GM12865 (cell line): ENCODE measurements around the gene SPAAR.

Source experiments
- DNase-seq: peaks from one replicate; pipeline ENCODE4 v3.0.0; 2010; ENCODE audit warnings: low read depth
- H3K4me3 ChIP-seq: 2 replicates; pipeline ENCODE4 v1.5.1; 2011; ENCODE audit warnings: mild to moderate bottlenecking, low read depth, low read length, control low read depth
- TF ChIP-seq, protein P1 (sequence below): IDR thresholded peaks from 2 replicates; pipeline ENCODE4 v1.5.1; 2011; ENCODE audit warnings: low read length, control low read depth, low read depth, inconsistent platforms; ENCODE audit not compliant: insufficient read depth; ENCODE audit errors: missing control alignments

Gene SPAAR

GRCh38 chr9:35899021-35899420 is 10.3 kb upstream of the SPAAR start:
- no peak for DNase-seq
- H3K4me3 ChIP-seq, result no peak overlapping the region
- TF ChIP-seq, protein P1, sequence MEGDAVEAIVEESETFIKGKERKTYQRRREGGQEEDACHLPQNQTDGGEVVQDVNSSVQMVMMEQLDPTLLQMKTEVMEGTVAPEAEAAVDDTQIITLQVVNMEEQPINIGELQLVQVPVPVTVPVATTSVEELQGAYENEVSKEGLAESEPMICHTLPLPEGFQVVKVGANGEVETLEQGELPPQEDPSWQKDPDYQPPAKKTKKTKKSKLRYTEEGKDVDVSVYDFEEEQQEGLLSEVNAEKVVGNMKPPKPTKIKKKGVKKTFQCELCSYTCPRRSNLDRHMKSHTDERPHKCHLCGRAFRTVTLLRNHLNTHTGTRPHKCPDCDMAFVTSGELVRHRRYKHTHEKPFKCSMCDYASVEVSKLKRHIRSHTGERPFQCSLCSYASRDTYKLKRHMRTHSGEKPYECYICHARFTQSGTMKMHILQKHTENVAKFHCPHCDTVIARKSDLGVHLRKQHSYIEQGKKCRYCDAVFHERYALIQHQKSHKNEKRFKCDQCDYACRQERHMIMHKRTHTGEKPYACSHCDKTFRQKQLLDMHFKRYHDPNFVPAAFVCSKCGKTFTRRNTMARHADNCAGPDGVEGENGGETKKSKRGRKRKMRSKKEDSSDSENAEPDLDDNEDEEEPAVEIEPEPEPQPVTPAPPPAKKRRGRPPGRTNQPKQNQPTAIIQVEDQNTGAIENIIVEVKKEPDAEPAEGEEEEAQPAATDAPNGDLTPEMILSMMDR, result no peak

GRCh38 chr9:35903049-35903448 is 6.2 kb upstream of the SPAAR start:
- TF ChIP-seq, protein P1, result peak; percentile 55
- no peak overlapping the region for H3K4me3 ChIP-seq
- peak; percentile 74 for DNase-seq

DNA sequence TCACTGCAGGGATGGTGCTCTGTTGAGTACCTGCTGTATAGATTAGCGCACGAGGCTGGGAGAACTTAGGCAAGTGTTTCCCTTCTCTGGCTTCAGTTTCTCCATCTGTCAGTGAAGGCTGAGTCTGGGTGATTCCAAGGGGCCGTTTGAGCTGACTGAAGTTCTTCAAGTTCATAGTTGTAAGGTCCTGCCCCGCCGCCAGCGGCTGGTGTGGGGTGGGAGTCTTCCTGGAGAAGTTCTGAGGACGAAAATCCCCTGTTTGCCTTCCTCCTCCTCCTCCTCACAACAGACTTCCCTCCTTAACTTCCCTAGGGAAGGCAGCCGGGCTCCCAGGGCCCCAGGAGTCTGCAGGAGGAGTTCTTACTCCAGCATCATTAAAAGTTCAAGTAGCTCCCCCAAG is 5.0 kb upstream of the SPAAR start:
- no peak overlapping the region for H3K4me3 ChIP-seq
- no peak for DNase-seq
- TF ChIP-seq, protein P1, result no peak

DNA sequence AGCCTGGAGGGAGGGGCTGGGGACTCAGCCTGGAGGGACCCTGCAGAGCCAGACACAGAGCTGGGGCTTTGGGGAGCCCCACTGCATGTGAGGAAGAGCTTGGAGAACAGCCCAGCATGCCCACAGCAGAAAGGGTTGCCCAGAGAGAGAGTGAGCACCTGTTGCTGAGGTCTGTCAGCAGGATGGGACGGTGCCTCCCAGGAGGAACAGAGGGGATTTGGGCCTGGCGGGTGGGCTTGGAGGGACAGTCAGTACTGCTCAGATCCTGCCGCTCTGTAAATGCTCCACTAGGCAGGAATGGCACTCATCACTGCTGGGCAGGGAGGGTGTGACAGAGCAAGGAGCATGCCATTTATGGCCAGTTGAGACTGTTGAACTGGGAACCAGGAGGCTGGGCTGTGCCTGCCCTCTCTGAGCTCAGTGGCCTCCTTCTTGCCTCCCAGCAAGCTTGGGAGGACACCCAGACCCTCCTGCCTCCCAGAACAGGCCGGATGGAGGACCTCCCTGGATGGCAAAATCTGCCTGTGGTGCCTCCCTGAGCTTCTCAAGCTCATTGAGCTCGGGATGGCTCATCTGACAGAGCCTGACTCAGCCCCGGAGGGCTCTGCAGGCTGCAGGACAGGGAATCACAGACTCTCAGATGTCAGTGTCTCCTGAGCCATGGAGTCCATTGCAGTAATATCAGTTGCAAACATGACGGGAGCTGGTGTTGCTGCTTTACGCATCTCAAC is 4.1 kb upstream of the SPAAR start:
- DNase-seq, result no peak
- H3K4me3 ChIP-seq, result no peak overlapping the region
- TF ChIP-seq, protein P1, result no peak

- H3K4me3 ChIP-seq, result no peak within 1 kb of the TSS
- no peak for DNase-seq
- TF ChIP-seq, protein P1, result no peak
These were observed 3.2 kb upstream of the SPAAR start, which contains the start of gene HRCT1 for GRCh38 chr9:35905912-35906679. Gene HRCT1, plus strand, starts transcription at chr9:35906202. Its CDS starts 86 bp downstream, at chr9:35906288.

- TF ChIP-seq, protein P1, result no peak
- no peak overlapping the region for H3K4me3 ChIP-seq
- DNase-seq, result no peak
These were observed 2.2 kb upstream of the SPAAR start for GRCh38 chr9:35906923-35907699.
